ENCODE results near the gene MAMDC2. TPM values are rescaled to one million over a fixed set of nuclear protein-coding genes. Genes with fewer than 3 reads are reported as not detected.

MAMDC2 gene
- total RNA-seq, 1 experiment from 2014 or later = 0.26 TPM

DNA sequence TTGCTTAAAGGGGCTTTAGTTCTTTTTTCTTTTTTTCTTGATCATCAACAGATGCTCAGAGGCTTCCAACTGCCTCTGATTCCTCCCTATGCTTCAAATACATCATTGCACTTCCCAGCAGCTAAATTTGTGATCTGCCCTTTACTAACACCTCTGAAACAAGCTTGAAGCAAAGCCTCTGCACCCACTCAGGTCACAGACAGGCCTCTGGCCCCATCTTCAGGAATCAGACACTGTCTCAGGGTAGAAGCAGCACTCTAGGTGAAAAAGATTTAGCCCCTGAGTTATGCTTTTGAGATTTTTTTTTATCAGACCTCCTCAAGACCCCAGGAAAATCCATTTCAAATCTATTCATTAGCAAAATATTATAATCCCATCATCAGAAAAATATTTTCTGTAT lies 91.5 kb downstream of the MAMDC2 start:
- H3K27me3 Mint-ChIP-seq (ENCODE audit: unreplicated experiment) = no peaks in the 10 kb centered on the region
- no peaks in the 10 kb centered on the region for H3K9me3 Mint-ChIP-seq (ENCODE audit: low read depth, unreplicated experiment)
- CTCF ChIA-PET = no interaction called here
- no peak overlapping the region for H3K27ac Mint-ChIP-seq (ENCODE audit: unreplicated experiment)
- DNase-seq = no peak
- intact Hi-C loops (cut with micrococcal nuclease; ENCODE audit: unreplicated experiment) = no loop called here
- no TSS peak for BruUV-seq (replicated peaks)
- TF ChIP-seq, protein P1, sequence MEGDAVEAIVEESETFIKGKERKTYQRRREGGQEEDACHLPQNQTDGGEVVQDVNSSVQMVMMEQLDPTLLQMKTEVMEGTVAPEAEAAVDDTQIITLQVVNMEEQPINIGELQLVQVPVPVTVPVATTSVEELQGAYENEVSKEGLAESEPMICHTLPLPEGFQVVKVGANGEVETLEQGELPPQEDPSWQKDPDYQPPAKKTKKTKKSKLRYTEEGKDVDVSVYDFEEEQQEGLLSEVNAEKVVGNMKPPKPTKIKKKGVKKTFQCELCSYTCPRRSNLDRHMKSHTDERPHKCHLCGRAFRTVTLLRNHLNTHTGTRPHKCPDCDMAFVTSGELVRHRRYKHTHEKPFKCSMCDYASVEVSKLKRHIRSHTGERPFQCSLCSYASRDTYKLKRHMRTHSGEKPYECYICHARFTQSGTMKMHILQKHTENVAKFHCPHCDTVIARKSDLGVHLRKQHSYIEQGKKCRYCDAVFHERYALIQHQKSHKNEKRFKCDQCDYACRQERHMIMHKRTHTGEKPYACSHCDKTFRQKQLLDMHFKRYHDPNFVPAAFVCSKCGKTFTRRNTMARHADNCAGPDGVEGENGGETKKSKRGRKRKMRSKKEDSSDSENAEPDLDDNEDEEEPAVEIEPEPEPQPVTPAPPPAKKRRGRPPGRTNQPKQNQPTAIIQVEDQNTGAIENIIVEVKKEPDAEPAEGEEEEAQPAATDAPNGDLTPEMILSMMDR (IDR thresholded peaks at IDR 0.05; ENCODE audit: unreplicated experiment) = no peak
- H3K4me3 Mint-ChIP-seq (ENCODE audit: low read depth, unreplicated experiment) = no peak overlapping the region
- no peaks in the 10 kb centered on the region for H3K36me3 Mint-ChIP-seq (ENCODE audit: insufficient read depth, unreplicated experiment)
- no peaks in the 10 kb centered on the region for H3K4me1 Mint-ChIP-seq (ENCODE audit: low read depth, unreplicated experiment)

DNA sequence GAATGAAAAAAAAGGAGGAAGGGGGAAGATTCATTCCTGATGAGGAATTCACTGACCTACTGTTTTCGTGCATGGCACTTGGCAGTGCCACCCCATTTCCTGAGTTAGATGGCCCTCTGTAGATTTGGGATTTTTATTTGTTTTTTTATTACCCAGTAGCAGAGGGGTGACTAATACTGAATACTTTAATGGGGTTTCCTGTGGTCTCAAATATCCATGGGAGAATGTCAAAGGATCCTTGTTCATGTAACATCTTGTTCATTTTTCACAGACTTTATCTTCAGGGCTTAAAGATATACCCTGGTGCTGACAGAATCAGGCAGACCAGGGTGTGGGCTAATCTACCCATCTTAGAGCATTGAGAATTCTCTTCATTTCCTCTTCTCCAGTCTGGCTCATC lies 93.0 kb downstream of the MAMDC2 start:
- Mint-ChIP-seq H3K27ac (ENCODE audit: unreplicated experiment) (no peak overlapping the region), H3K27me3 (ENCODE audit: unreplicated experiment) (no peaks in the 10 kb centered on the region), H3K9me3 (ENCODE audit: low read depth, unreplicated experiment) (no peaks in the 10 kb centered on the region), H3K36me3 (ENCODE audit: insufficient read depth, unreplicated experiment) (no peaks in the 10 kb centered on the region), H3K4me3 (ENCODE audit: low read depth, unreplicated experiment) (no peak overlapping the region), H3K4me1 (ENCODE audit: low read depth, unreplicated experiment) (no peaks in the 10 kb centered on the region)
- TF ChIP-seq, protein P1 (IDR thresholded peaks at IDR 0.05; ENCODE audit: unreplicated experiment) = no peak
- CTCF ChIA-PET = no interaction called here
- BruUV-seq (replicated peaks) = no TSS peak
- DNase-seq = no peak
- intact Hi-C loops (cut with micrococcal nuclease; ENCODE audit: unreplicated experiment) = no loop called here

DNA sequence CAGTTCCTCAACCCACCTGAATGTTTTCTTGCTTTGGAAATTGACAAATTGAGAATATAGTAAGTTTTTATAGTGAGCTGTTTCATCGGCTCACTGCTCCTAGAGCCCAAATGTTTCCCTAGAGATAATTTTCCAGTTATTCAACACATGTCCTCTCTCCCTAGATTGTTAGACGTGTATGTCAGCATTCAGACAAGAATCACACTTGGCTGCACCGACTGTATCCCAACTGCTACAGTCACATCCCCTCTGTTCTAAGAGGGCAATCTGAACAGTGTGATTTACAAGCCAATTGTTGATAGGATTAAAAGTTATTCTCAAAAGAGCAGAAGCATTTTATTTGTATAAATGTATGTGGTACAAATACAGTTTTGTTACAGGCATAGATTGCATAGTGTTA lies 93.9 kb downstream of the MAMDC2 start:
- Mint-ChIP-seq H3K9me3 (ENCODE audit: low read depth, unreplicated experiment) (no peaks in the 10 kb centered on the region), H3K27ac (ENCODE audit: unreplicated experiment) (no peak overlapping the region), H3K4me1 (ENCODE audit: low read depth, unreplicated experiment) (no peaks in the 10 kb centered on the region), H3K4me3 (ENCODE audit: low read depth, unreplicated experiment) (no peak overlapping the region), H3K27me3 (ENCODE audit: unreplicated experiment) (no peaks in the 10 kb centered on the region), H3K36me3 (ENCODE audit: insufficient read depth, unreplicated experiment) (no peaks in the 10 kb centered on the region)
- CTCF ChIA-PET = no interaction called here
- no peak for DNase-seq
- BruUV-seq (replicated peaks) = no TSS peak
- TF ChIP-seq, protein P1 (IDR thresholded peaks at IDR 0.05; ENCODE audit: unreplicated experiment) = no peak
- intact Hi-C loops (cut with micrococcal nuclease; ENCODE audit: unreplicated experiment) = no loop called here

DNA sequence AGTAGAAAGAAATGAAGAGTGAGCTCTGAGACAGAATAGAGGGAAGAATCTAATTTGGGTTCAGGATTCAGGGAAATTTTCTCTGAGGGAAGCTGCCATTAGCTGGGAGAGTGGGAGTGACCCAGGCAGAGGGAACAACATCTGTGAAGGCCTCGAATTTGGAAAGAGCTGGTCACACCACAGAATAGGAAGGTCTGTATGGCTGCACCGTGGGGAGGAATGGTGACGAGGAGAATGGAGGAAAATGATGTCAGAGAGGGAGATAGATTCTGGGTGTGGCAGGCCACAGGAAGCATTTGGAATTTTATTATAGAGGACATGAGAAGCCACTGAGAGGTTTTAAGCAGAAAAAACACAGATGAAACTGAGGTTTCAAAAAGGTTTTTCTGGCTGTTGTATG lies 98.5 kb downstream of the MAMDC2 start:
- CTCF ChIA-PET = no interaction called here
- H3K9me3 Mint-ChIP-seq (ENCODE audit: low read depth, unreplicated experiment) = no peaks in the 10 kb centered on the region
- no peak overlapping the region for H3K27ac Mint-ChIP-seq (ENCODE audit: unreplicated experiment)
- no peak for DNase-seq
- TF ChIP-seq, protein P1 (IDR thresholded peaks at IDR 0.05; ENCODE audit: unreplicated experiment) = no peak
- H3K36me3 Mint-ChIP-seq (ENCODE audit: insufficient read depth, unreplicated experiment) = no peaks in the 10 kb centered on the region
- no TSS peak for BruUV-seq (replicated peaks)
- intact Hi-C loops (cut with micrococcal nuclease; ENCODE audit: unreplicated experiment) = no loop called here
- no peak overlapping the region for H3K4me3 Mint-ChIP-seq (ENCODE audit: low read depth, unreplicated experiment)
- H3K27me3 Mint-ChIP-seq (ENCODE audit: unreplicated experiment) = no peaks in the 10 kb centered on the region
- no peaks in the 10 kb centered on the region for H3K4me1 Mint-ChIP-seq (ENCODE audit: low read depth, unreplicated experiment)

Measured in Calu3 (cell line).